ENCODE results near the gene NLRC5.

NLRC5 gene

DNA sequence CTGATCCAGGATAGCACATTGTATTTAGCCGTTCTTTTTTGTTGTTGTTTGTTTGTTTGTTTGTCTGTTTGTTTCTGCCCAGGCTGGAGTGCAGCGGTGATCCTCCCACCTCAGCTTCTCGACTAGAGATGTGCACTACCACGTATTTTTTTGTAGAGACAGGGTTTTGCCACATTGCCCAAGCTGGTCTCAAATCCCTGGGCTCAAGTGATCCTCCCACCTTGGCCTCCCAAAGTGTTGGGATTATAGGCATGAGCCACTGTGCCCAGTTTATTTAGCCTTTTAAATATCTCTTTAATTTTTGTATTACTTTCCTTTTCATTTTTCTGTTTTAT lies 9.2 kb upstream of the NLRC5 start:
- POLR2A ChIA-PET = no interaction called here
- TF ChIP-seq, protein P1, sequence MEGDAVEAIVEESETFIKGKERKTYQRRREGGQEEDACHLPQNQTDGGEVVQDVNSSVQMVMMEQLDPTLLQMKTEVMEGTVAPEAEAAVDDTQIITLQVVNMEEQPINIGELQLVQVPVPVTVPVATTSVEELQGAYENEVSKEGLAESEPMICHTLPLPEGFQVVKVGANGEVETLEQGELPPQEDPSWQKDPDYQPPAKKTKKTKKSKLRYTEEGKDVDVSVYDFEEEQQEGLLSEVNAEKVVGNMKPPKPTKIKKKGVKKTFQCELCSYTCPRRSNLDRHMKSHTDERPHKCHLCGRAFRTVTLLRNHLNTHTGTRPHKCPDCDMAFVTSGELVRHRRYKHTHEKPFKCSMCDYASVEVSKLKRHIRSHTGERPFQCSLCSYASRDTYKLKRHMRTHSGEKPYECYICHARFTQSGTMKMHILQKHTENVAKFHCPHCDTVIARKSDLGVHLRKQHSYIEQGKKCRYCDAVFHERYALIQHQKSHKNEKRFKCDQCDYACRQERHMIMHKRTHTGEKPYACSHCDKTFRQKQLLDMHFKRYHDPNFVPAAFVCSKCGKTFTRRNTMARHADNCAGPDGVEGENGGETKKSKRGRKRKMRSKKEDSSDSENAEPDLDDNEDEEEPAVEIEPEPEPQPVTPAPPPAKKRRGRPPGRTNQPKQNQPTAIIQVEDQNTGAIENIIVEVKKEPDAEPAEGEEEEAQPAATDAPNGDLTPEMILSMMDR (IDR thresholded peaks at IDR 0.05; ENCODE audit: insufficient read depth, low read length, missing control alignments) = no peak
- no peak for DNase-seq (ENCODE audit: low read depth, low spot score)
- no peak overlapping the region for H3K4me3 ChIP-seq (ENCODE audit: low read depth, low read length)
- CTCF ChIA-PET = interaction anchor here (5.2 kb wide), 1 partner anchor 16 kb away, joined by 40 read pairs; no protein-coding TSS in a partner anchor

DNA sequence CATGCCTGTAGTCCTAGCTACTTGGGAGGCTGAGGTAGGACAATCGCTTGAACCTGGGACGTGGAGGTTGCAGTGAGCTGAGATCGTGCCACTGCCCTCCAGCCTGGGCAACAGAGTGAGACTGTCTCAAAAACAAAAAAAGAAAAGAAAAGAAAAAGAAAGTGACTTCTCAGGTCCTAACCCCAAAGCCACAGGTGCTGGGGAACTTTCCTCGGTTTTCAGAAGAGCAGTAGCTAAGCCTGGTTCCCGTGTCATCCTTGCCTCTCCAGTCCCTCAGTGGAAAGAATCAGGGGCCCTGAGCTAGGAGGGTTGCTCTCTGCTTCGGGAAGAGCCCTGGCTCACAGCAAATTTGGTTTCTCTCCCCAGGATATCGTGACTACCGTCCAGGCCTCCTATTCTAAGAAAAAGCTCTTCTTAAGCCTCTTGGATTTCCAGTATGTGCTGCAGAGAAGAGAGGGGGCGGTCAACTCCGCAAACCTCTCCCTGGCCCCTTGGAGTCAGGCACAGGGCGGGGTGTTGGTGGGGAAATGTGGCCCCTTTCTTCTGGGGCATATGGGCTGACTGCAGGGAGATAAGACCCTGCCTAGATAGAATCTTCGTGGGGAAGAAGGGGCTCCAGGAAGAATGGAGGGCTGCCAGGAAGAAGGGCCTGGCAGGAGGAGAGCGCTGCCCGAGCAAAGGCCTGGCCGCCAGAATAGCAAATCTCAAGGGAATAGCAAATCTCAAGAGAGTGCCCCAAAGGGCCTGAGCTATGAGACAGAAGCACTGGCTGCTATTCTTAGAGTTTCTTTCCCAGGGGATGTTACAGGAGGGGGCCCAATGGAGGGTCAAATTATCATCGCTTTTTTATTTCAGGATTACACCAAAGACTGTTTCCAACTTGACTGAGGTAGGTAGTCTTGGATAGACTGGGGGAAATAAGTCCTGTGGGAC lies 8.3 kb upstream of the NLRC5 start:
- CTCF ChIA-PET = interaction anchor here (1.0 to 5.2 kb wide), 2 partner anchors 17 kb away, joined by 3 to 40 read pairs; no protein-coding TSS in a partner anchor
- TF ChIP-seq, protein P1 (IDR thresholded peaks at IDR 0.05; ENCODE audit: insufficient read depth, low read length, missing control alignments) = no peak
- no peak for DNase-seq (ENCODE audit: low read depth, low spot score)
- POLR2A ChIA-PET = interaction anchor here (0.6 kb wide), 1 partner anchor 15 kb away, joined by 5 read pairs; no protein-coding TSS in a partner anchor
- H3K4me3 ChIP-seq (ENCODE audit: low read depth, low read length) = no peak overlapping the region

DNA sequence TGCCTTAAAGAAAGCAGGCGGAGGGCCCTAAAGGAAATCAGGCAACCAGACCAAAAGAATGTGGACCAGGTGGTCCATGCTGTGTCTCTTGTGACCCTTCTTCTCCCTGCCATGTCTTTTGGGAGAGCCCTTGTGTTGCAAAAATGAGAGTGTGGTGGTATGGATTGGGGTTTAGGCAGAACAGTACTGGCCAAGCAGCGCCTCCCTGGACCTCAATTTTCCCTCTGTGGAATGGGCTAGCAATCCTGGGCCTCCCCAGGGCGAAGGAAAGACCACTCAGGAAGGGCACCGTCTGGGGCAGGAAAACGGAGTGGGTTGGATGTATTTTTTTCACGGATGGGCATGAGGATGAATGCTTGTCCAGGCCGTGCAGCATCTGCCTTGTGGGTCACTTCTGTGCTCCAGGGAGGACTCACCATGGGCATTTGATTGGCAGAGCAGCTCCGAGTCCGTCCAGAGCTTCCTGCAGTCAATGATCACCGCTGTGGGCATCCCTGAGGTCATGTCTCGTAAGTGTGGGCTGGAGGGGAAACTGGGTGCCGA lies 7.6 kb upstream of the NLRC5 start:
- TF ChIP-seq, protein P1 (IDR thresholded peaks at IDR 0.05; ENCODE audit: insufficient read depth, low read length, missing control alignments) = no peak
- no peak overlapping the region for H3K4me3 ChIP-seq (ENCODE audit: low read depth, low read length)
- ChIA-PET POLR2A (no interaction called here), CTCF (interaction anchor here (1.0 kb wide), 1 partner anchor 17 kb away, joined by 3 read pairs; no protein-coding TSS in a partner anchor)
- no peak for DNase-seq (ENCODE audit: low read depth, low spot score)

DNA sequence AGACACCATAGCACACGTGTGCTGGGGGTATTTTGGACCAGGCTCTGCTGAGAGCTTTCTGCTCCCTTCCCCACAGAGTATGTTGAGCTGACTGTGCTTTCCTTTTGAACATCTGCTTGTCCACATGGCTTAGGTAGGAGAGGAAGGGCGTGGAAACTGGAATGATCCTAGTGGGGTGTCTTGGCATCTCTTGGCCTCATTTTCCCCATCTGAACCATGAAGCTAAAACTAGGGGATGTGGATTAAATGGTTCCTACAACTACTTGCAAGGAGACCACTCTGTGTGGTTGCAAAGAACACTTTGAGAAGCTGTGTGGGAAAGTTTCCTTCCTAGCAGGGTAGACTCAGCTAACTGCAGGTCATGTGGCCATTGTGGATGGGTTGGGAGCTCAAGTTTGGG lies 6.7 kb upstream of the NLRC5 start:
- DNase-seq (ENCODE audit: low read depth, low spot score) = no peak
- ChIA-PET CTCF (no interaction called here), POLR2A (no interaction called here)
- TF ChIP-seq, protein P1 (IDR thresholded peaks at IDR 0.05; ENCODE audit: insufficient read depth, low read length, missing control alignments) = no peak
- no peak overlapping the region for H3K4me3 ChIP-seq (ENCODE audit: low read depth, low read length)

DNA sequence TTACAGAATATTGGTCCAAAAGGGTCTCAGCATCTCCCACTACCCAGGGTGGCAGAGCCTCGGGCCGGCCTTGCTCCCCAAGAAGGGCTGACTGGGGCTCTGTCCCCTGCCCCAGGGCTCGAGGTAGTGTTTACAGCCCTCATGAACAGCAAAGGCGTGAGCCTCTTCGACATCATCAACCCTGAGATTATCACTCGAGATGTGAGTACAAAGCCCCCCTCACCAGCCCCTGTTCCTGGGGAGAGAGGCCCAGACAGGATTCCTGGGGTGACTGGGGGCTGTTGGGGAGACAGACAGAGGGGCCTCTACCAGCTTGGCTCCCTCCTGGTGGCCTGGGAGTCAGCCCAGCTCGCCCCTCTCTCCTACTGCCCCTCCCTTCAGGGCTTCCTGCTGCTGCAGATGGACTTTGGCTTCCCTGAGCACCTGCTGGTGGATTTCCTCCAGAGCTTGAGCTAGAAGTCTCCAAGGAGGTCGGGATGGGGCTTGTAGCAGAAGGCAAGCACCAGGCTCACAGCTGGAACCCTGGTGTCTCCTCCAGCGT lies 6.1 kb upstream of the NLRC5 start:
- ChIA-PET CTCF (no interaction called here), POLR2A (no interaction called here)
- DNase-seq (ENCODE audit: low read depth, low spot score) = no peak
- TF ChIP-seq, protein P1 (IDR thresholded peaks at IDR 0.05; ENCODE audit: insufficient read depth, low read length, missing control alignments) = no peak
- no peak overlapping the region for H3K4me3 ChIP-seq (ENCODE audit: low read depth, low read length)

DNA sequence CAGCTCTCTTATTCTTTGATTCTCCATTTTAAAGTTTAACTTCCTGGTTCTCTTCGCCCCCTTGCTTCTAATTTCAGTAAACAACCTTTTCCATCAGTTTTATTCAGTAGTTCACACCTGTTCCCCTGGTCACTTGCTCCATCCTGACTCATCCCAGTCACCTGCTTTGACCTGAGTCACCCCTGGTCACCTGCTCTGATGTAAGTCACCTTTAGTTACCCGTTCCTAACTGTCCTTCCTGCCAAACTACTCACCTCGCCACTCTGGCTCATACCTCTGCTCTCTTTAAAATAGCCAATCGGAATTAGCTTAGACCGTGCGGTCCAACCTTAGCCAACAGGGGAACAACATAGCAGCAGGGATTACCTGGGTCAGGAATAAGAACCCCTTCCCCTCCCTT lies 4.7 kb upstream of the NLRC5 start:
- ChIA-PET POLR2A (no interaction called here), CTCF (interaction anchor here (1.0 to 1.6 kb wide), 2 partner anchors 21 to 60 kb away, joined by 3 to 5 read pairs; no protein-coding TSS in a partner anchor)
- H3K4me3 ChIP-seq (ENCODE audit: low read depth, low read length) = no peak overlapping the region
- TF ChIP-seq, protein P1 (IDR thresholded peaks at IDR 0.05; ENCODE audit: insufficient read depth, low read length, missing control alignments) = no peak
- no peak for DNase-seq (ENCODE audit: low read depth, low spot score)

Data from AG04449 (cell line).